NCI-H187 (cell line): Measurements from ENCODE around the gene KRT6C.
"Not testable (repeated sequence)": the region's sequence is repeated elsewhere in the genome, so short reads cannot be mapped to it uniquely, and the experiment has no call there.

Experiments
- DNase-seq, 2 experiments: peaks; one replicate each; lab custom pipeline; 2025; lab: John Stamatoyannopoulos, UW

KRT6C gene

DNA sequence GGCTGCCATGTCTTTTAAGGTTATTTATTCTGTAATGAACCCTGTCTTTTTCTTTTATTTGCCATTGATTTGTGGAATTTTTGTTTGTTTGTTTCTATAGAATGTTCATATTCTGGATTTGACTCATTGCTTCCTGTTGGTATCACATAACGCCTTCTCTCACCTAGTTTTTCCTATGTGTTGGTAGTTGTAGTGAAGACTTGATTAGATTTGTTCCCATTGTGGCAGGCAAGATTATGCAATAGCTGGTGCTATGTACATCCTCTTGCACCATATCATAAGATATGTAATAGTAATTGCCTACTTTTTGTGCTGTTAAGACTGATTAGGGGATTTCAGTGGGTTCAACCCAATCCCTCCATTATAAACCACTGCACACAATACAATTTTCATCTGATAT, 17.8 kb downstream of the KRT6C start:
- no peak for DNase-seq

DNA sequence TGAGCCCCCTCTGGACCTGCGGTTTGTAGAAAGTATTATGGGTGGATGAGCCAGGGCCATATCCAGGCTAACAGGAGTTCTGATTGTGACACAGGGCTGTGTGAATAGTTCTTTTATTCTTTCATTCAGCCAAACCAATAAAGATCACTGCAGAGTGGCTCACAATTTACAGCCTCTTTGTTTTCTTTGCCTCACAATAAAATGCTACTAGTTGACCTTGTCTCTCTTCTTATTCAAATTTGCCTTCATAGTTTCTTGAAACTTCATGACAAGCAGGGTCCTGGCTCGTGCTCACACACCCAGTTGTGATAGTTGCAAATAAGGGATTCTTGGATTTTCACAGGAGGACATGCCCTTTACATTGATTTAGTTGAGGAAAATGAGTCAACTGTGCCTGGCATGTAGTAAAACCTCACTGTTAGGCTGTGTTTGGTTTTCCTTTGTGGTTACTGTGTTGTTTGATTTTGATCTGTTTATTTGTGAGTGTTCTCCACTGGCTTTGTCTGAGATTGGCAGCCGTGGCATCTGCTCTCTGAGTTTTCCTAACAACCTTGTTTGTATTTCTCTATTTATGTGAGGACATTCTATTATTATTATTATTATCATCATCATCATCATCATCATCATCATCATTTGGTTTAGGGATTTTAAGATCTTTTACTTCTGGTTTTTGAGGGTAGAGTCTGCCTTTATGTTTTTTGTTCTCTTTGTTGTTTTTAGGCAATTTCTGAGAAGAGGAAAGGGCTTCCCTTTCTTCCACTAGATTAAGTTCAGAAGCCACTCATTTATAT, 19.0 kb downstream of the KRT6C start:
- no peak for DNase-seq

DNA sequence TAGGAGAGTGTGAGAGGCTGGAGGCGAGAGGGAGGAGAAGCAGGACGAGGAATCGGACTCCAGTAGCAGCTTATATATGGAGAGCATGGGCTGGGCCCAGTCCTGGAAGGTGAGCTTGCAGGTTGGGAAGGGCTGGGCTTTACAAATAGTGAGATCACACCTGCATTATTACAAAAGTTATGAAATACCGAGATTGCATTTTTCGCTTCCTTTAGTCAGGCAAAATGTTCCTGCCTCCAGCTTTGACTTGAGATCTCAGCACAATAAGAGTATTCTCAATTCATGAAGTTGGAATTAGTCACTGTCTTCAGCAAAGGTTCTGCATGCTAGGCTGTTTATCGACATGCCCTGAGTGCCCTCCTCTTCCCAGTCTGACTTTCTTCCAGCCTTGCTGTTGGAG, 21.5 kb downstream of the KRT6C start, which contains the start of gene KRT6B:
Gene KRT6B, minus strand, starts transcription at position 46 of the 400 bp plus-strand sequence. CDS start 68 bp downstream, outside the sequence.
- DNase-seq, result no peak

DNA sequence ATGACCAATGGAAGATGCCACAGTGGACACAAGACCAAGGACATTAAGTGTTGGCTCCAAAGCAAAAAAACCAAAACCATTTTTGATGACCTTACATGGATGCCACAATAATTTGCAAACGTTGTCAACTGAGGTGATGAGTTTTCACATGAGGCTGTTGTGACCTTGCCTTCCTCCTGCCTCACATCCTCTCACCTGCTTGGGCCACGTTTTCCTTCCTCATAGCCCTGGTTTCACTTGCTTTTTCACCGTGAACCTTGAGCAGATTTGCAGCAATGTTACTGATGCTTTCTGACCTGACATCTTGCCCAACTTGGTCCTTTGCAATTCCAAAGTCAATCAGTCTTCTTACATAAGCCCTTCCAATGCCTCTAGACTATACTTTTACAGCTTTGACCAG, 25.4 kb downstream of the KRT6C start:
- DNase-seq, result no peak

DNA sequence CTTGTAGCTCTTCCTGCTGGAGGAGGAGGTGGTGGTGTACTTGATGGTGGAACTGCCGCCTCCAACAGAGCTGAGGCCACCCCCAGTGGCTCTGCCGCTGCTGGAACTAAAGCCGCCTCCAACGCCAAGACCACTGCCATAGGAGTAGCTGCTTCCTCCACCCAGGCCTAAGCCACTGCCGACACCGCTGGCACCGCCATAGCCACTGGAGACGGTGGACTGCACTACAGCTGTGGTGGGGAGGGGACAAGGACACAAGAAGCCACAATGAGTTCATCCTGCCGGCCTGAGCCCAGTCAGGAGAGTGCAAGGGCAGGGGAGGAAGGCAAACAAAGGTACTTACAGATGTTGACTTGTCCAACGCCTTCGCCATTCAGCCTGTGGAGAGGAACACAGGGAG, 26.4 kb downstream of the KRT6C start:
- not testable (repeated sequence) for DNase-seq

DNA sequence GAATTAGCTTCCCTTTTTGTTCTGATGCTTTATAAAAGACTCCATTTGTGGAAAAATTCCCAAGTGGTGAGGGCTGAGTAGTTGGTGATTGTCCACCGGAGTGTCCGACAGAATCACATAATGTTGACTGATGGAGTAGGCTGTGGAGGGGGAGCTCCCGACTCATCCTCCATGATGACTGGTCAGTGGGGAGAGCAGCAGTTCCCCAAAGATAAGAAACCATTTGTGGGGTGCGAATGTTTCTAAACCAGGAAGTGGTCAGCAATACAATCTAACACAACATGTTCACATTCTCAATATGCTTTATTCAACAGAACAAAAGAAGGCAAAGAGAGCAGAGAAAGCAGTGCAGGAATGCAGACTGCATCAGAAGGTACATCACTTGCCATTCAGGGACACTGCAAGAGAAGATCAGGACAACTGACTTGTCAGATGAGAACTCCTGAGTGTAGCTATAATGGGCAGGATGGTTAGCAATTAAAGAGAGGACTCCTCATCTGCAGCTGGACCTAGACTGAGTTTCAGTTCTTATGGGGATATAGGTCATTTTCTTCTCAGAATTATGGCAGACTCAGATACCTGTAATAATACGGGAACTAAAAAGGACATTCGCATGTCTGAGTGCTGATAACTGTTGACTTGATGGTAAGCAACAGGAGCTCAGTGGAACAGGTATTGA, 27.1 kb downstream of the KRT6C start:
- DNase-seq, result no peak

DNA sequence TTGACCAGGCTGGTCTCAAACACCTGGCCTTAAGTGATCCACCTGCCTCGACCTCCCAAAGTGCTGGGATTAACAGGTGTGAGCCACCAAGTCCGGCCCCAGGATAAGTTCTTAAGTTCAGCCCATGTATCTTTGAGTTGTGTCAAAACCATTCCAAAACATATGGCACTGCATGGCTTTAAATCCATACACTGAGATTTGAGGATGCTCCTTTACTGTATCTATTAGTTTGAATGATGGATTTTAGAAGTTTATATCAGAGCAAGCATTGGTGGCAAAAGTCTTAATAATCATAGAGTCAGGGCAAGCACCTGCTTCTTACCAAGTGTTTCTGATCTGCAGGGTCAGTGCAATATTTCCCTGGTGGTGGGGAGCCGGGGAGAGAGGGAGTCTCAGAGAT, 27.7 kb downstream of the KRT6C start:
- DNase-seq, result no peak

DNA sequence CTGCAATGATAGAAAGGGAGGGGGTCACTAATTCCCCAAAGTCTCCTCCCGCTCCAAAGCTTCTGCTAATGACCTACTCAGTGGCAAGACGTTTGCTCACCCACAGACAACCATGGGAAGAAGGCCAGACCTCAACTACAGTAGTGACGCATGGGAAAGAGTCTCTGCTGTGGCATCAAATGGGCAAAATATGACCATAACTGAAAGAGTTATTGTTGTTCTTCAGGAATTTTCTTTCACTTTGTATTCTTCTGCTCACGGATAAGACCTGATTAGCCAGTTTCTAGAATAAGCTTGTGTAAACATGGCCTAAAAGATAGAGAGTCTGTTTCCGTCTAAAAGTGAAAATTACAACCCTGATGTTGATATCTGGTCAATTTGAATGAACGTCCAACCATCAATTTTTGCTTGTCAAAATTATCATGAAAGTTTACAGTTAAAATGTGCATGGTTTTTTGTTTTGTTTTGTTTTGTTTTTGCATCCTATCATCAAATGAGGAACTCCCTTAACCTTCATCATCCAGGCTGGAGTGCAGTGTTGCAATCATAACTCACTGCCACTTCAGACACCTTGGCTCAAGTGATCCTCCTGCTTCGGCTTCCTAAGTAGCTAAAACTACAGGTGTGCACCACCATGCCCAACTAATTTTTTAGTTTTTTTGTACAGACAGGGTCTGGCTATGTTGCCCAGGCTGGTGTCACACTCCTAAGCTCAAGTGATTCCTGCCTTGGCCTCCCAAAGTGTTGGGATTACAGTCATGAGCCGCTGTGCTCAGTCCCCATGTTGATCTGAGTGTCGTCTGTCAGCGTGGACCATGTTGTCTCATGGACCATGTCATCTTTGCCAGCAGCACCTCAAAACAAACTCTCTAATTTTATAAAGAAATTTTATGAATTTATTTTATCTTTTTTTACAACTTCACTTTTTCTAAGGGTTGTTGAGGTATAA, 28.7 kb downstream of the KRT6C start:
- no peak for DNase-seq

DNA sequence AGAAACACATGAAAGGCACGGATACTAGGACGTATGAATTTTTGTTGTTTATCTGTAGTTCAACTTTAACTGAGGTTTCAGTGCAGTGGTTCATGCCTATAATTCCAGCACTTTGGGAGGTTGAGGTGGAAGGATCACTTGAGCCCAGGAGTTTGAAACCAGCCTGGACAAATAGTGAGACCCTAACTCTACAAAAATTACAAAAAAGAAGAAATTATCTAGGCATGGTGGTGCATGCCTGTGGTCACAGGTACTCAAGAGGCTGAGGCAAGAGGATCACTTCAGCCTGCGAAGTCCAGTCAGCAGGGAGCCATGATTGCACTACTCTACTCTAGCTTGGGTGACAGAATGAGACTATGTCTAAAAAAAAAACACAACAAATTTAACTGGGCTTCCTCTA, 29.6 kb downstream of the KRT6C start:
- DNase-seq, result no peak

DNA sequence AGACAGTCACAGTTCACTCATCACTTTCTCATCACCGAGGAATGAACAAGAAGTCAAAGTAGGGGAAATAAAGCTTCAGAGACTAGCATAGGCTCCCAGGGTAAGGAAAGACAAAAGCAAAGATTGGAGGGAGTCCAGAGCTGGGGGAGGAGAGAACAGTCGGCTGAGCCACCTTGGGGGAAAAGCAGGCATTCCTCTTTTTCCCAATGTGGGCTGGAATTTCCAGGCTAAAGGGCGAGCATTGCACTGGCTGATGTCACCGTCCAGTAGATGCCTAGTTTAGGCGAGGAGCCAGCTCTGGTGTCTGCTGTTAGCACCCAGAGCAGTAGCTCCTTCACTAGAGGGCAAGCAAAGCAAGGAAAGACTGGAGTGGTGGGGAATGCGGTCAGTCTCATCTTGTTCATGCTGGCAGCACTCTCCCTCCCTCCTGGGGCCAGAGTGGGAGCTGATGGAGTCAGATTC, 31.0 kb downstream of the KRT6C start:
- no peak for DNase-seq

DNA sequence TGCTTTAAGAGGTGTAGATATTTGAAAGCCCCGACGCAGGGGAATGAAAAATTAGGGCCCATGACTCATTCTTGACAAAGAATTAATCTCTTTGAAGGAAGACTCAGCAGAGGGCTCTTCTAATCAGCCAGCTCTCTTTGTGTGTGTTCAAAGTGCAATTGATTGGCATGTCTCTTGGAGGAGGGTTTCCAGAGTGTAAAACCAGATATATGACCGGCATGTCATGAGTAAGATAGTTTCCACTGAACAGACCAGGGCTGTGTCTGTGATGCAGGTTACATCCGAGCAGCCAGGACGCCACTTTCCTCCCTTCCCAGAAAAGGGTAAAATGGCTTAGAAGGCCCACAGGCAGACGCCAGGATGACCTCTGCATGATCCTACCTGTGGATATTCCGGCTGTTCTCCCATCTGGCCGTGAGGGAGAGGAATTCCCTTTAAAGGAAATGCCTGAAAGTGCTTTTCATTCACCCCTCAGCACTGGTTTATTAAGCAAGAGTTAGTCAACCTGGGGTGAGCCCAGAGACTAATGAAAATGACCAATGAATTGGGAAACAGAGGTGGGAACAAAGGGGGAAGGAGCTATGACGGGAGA, 32.2 kb downstream of the KRT6C start:
- DNase-seq, result no peak

DNA sequence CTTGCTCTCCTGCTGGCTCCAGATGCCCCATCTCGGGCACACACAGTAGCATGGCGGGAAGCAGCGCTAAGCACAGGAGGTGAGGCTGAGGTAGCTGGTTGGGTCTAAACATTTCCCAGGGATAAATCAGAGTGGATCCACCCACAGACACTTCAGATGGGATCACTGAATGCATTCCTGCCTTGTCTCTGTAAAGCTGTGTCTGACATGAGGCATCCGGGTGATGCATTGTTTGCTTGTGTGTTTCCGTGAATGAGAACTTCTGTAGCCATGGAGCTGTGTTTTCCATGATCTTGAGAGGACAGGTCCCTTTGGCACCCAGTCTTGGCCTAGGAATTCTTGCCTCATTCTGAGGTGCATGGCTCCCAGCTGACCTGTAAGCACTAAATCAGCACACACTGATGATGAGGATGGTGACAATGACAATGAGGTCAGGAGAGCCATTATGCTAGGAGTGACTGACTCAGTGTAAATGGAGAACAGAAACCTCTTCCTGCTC, 32.7 kb downstream of the KRT6C start:
- no peak for DNase-seq

DNA sequence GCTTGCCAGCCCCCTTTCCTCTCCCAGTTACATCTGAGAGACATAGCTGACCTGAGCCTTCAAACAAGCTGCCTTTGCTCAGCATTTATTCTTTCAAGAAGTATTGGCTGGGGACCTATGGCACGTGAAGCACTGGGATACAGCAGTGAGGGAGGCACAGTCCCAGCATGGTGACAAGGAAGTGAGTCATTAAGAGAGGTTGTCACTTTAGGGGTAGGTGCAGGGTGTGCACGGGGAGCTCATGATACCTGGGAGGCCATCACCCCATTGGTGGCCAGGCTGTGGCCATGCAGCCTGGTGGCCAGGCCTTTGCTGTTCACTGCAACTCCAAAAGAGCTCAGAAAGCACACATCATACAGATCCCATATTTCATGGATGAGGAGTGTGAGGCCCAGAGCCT, 33.8 kb downstream of the KRT6C start:
- no peak for DNase-seq

DNA sequence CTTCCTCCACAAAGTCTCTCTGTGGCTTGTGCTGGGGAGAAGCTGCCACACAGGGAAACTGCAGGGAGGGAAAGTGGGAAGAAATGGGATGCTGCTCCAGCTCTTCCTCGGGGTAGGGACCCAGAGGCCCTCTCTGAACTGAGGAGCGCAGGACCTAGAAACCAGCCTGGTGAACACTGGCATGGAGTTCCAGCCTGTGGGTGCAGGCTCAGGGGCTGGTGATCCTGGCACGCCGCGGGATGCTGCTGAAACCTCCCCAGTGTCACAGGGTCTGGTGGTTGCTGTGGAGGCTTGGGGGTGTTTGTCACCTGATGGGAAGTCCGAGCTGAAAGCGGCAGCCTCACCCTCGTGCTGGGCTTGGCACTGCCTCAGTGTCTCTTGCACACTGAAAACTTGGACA, 34.2 kb downstream of the KRT6C start:
- DNase-seq, result no peak

DNA sequence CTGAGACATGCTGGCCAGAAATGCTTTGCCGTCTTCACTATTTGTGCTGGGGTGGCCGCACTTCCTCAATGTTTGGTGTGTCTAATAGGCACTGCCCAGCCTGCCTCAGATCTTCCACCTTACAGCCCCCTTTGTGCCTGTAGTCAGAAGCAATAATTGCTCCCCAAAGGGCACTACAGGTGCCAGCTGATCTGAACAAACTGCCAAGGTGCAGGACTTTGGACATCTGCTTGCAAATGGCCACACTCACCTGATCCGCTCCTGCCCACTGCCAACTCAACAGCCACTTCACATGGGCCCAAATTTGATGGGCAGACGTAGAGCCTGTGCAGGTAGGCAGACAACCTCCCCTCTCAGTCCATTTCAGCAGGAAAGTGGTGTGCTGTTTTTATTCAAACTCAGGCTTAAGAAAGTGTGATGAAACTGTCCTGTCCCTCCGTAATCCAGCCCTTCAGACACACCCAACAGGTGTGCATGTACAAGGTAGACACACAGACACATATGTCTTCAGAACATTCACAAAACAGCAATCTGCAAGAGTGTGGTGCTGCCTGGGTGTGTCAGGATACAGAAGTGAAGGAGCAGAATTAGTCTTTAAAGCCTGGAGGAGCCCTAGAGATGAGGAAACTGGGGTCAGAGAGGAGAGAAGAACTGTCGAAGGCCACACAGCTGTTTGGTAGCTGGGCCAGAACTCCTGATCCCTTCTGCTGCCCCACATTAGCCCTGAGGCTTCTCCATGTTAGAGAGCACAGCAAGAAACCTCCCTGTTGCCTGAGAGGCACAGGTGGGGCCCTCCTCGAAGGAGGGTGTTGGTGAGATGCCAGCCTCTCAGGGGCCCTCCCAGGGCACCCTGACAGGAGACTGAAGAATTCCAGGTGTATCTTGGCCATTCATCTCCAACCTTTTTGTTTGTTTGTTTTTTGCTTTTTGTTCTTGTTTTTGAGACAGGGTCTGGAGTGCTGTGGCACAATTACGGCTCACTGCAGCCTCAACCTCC, 35.0 kb downstream of the KRT6C start:
- no peak for DNase-seq

DNA sequence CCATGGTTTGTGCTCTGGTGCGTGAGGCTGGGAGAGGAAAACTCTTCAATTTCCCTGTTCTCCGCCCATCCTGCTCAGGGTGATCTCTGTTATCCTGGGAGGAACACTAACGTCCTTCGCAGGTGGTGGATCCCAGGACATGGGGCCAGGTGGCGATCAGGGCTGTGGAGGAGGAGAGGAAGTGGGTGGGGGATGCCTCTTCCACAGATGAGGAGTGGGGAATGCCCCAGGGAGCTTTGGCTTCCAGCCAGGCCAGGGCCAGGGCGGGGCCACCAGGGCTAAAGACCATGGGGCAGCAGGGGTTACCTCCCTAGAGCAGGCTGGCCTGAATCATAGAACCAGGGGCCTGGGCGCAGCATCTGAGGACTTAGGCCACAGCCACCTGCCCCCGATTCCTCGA, 36.1 kb downstream of the KRT6C start:
- DNase-seq, result no peak

DNA sequence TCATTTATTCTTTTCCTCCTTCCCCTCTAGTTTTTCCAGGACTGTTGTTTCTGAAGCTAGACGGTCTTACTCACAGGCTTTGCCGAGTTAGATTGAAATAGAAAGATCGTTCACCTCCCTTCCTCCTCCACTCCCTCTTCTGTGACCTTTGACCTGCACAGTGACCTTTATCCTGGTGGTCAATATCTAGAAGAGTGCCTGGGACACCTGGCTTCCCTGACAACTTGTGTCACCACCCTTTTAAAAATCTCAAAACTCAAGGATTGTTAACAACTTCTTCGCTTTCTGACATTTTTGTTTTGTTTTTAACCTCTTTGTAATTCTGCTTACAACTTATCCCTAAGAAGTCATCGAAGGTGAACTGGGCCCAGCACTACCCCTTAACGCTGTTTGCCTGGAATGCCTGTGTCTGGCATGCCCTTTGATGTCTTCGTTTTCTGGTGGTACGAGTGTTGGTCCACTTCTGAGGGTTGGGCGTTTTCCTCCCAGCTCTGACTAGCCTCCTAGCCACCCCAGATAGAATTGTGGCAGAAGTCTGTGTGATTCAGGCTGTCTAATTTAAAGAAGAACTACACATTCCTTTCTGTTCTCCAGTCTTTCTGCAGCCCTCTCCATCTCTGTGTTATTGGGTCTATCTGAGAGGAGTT, 36.7 kb downstream of the KRT6C start:
- DNase-seq, result no peak

DNA sequence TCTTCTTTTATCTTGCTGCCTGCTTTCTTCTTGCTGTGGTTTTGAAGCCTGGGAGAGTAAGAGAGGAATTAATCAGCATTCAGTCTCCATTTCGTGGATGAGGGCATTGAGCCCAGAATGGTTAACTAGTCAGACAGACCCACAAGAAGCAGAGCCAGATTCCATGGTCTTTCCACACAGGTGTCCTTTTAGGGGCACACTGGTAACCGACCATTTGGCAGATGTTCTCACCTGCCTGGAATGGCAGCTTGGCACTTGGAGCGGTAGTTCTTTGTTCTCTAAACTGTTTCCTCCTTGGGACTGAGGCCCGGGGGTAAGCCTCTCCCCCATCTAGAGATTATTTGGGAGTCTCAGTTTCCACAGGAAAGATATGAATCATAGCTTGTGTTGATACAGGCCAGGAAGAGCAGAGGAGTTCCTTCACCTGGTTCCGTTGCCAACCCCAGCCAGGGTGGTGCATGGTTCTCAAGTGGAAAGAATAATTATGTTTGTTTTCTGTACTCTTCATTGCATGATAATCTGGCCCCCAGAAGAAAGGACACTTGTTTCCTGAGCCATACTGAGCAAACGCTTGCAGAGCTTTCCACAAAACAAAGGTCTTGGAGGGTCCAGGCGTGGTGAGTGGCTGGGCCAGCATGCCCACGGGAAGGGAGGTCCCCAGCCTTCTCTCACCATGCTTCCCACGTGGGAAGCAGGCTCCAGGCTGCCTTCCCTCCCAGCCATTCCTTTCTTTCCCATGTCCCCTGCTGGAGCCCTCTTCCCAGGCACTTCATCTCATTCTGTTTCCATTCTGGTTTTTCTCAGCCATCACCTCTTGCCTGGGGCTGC, 37.4 kb downstream of the KRT6C start:
- no peak for DNase-seq

DNA sequence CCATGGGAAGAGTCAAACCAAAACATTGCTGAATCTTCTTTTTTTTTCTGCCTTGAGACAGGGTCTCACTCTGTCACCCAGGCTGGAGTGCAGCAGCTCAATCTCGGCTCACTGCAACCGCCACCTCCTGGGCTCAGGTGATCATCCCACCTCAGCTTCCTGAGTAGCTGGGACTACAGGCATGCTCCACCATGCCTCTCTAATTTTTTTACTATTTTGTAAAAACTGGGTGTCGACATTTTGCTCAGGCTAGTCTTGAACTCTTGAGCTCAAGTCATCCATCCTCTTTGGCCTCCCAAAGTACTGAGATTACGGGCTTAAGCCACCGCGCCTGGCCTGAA, 38.0 kb downstream of the KRT6C start:
- DNase-seq, result no peak
